Mesothelial cell of epicardium (in vitro differentiated cells): ENCODE measurements around the gene FAM209B. TPM values are rescaled to one million over a fixed set of nuclear protein-coding genes. Genes with fewer than 3 reads are reported as not detected.

Experiments used
- DNase-seq, 2 experiments: peaks; one replicate each; pipeline ENCODE4 v3.0.0; 2021; ENCODE audit warnings: low spot score in 2 of 2; ENCODE audit not compliant: unreplicated experiment in 2 of 2
- H3K27ac Mint-ChIP-seq: 2 replicates; pipeline ENCODE4 v1.8.0; 2021; ENCODE audit warnings: mixed read lengths
- H3K27me3 Mint-ChIP-seq: 2 replicates; pipeline ENCODE4 v1.8.0; 2021; ENCODE audit warnings: low read depth, mixed read lengths
- H3K36me3 Mint-ChIP-seq: 2 replicates; pipeline ENCODE4 v1.8.0; 2021; ENCODE audit warnings: mixed read lengths
- H3K4me1 Mint-ChIP-seq: 2 replicates; pipeline ENCODE4 v1.8.0; 2021; ENCODE audit warnings: mixed read lengths
- H3K4me3 Mint-ChIP-seq: 2 replicates; pipeline ENCODE4 v1.8.0; 2021; ENCODE audit warnings: mild to moderate bottlenecking, moderate library complexity, mixed read lengths
- H3K9me3 Mint-ChIP-seq: 2 replicates; pipeline ENCODE4 v1.8.0; 2021; ENCODE audit warnings: mixed read lengths
- total RNA-seq: library from RNA; stranded (reverse); gene quantifications from 3 replicates; pipeline ENCODE4 v1.2.1, GENCODE V29; 2021
- TF ChIP-seq, protein P1 (sequence below): fragments of 200-600 bp; sonication (generic); IDR thresholded peaks from one replicate; pipeline ENCODE4 v1.5.0; 2021; ENCODE audit warnings: antibody characterized with exemption; ENCODE audit not compliant: unreplicated experiment

FAM209B gene
- total RNA-seq, 1 donor from 2014 or later: not detected

DNA sequence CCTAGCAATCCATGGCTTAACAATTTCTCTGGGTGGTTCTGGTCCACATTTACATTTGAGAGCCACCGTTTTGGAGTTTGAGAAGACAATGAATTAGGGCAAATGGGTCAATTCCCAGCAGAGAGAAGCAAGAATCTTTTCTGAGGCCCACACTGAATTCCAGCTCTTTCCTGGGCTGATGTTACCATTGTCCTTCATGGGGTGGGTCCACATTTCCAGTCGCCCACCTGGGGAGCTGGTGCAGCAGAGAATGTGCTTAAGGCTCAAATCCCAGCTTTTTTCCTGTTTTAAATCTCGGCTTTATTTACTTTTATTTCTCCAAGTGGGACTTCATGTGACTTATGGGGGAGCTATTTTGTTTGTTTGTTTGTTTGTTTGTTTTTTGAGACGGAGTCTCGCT lies 51.9 kb downstream of the FAM209B start:
- no peaks in the 10 kb centered on the region for H3K27me3 Mint-ChIP-seq
- H3K27ac Mint-ChIP-seq: no peak overlapping the region
- TF ChIP-seq, protein P1, sequence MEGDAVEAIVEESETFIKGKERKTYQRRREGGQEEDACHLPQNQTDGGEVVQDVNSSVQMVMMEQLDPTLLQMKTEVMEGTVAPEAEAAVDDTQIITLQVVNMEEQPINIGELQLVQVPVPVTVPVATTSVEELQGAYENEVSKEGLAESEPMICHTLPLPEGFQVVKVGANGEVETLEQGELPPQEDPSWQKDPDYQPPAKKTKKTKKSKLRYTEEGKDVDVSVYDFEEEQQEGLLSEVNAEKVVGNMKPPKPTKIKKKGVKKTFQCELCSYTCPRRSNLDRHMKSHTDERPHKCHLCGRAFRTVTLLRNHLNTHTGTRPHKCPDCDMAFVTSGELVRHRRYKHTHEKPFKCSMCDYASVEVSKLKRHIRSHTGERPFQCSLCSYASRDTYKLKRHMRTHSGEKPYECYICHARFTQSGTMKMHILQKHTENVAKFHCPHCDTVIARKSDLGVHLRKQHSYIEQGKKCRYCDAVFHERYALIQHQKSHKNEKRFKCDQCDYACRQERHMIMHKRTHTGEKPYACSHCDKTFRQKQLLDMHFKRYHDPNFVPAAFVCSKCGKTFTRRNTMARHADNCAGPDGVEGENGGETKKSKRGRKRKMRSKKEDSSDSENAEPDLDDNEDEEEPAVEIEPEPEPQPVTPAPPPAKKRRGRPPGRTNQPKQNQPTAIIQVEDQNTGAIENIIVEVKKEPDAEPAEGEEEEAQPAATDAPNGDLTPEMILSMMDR: no peak
- DNase-seq: no peak
- no peaks in the 10 kb centered on the region for H3K36me3 Mint-ChIP-seq
- peaks cover 4% of the 10 kb centered on the region for H3K9me3 Mint-ChIP-seq
- peaks cover 14% of the 10 kb centered on the region for H3K4me1 Mint-ChIP-seq
- H3K4me3 Mint-ChIP-seq: no peak overlapping the region

Other genes starting within 250 kb of the FAM209B start
- gene FAM210B, start 174.3 kb upstream of the FAM209B start, total RNA-seq: 64.9 to 66.9 TPM (median 66.4 TPM) in 3 replicates
- 13.2 to 14.7 TPM (median 14.4 TPM) in 3 replicates for gene AURKA, start 141.0 kb upstream of the FAM209B start, total RNA-seq
- 36.8 to 43.5 TPM (median 40.9 TPM) in 3 replicates for gene CSTF1, start 140.6 kb upstream of the FAM209B start, total RNA-seq
- 0.67 to 0.78 TPM (median 0.72 TPM) in 3 replicates for gene CASS4, start 121.0 kb upstream of the FAM209B start, total RNA-seq
- 59.5 to 63.2 TPM (median 61.9 TPM) in 3 replicates for gene RTF2, start 64.6 kb upstream of the FAM209B start, total RNA-seq
- 0.34 to 1.3 TPM (median 0.55 TPM) in 3 replicates for gene FAM209A, start 8.5 kb upstream of the FAM209B start, total RNA-seq
- 9.8 to 10.3 TPM (median 10.2 TPM) in 3 replicates for gene TFAP2C, start 96.1 kb downstream of the FAM209B start, total RNA-seq